Loucy (cell line): ENCODE measurements around the gene ZNF319.

Experiments used
- H2AFZ ChIP-seq: fragments of 200-600 bp; sonication (generic); 2 replicates; pipeline ENCODE4 v1.6.0; 2016; ENCODE audit warnings: antibody characterized with exemption, mild to moderate bottlenecking, low read length, moderate library complexity
- H3F3A ChIP-seq: fragments of 200-600 bp; 2 replicates; pipeline ENCODE4 v1.6.0; 2016; ENCODE audit warnings: antibody characterized with exemption, low read depth, mild to moderate bottlenecking
- H3K27me3 ChIP-seq: fragments of 200-600 bp; sonication (generic); 2 replicates; pipeline ENCODE4 v1.6.1; 2014; ENCODE audit warnings: low read length, mild to moderate bottlenecking; ENCODE audit not compliant: insufficient read depth, poor library complexity, severe bottlenecking
- H3K36me3 ChIP-seq: fragments of 200-600 bp; sonication (generic); 2 replicates; pipeline ENCODE4 v1.6.1; 2016; ENCODE audit warnings: low read length; ENCODE audit not compliant: insufficient read depth
- H3K4me1 ChIP-seq: fragments of 200-600 bp; sonication (generic); 2 replicates; pipeline ENCODE4 v1.5.1; 2014; ENCODE audit warnings: low read length, mild to moderate bottlenecking; ENCODE audit not compliant: insufficient read depth, poor library complexity, severe bottlenecking
- H3K4me2 ChIP-seq: fragments of 200-600 bp; sonication (generic); 2 replicates; pipeline ENCODE4 v1.6.0; 2014; ENCODE audit warnings: antibody characterized with exemption, low read length, low read depth, mild to moderate bottlenecking; ENCODE audit not compliant: poor library complexity, severe bottlenecking
- H3K4me3 ChIP-seq: fragments of 200-600 bp; sonication (generic); 2 replicates; pipeline ENCODE4 v1.5.1; 2014; ENCODE audit warnings: low read length, mild to moderate bottlenecking, mixed read lengths; ENCODE audit not compliant: poor library complexity, severe bottlenecking
- H3K79me2 ChIP-seq: fragments of 200-600 bp; sonication (generic); 2 replicates; pipeline ENCODE4 v1.6.1; 2014; ENCODE audit warnings: low read length; ENCODE audit not compliant: insufficient read depth
- H3K9ac ChIP-seq: fragments of 200-600 bp; sonication (generic); 2 replicates; pipeline ENCODE4 v1.6.0; 2014; ENCODE audit warnings: mild to moderate bottlenecking, low read depth, low read length, moderate library complexity; ENCODE audit not compliant: poor library complexity, severe bottlenecking
- H3K9me2 ChIP-seq: fragments of 200-600 bp; sonication (generic); replicated peaks from 2 replicates; pipeline ENCODE4 v1.6.1; 2016; ENCODE audit warnings: low read depth, low read length, mixed read lengths
- H3K9me3 ChIP-seq: fragments of 200-600 bp; sonication (generic); 2 replicates; pipeline ENCODE4 v1.6.1; 2014; ENCODE audit warnings: mild to moderate bottlenecking, antibody characterized with exemption, low read length, low read depth; ENCODE audit not compliant: insufficient read depth
- H4K20me1 ChIP-seq: fragments of 200-600 bp; sonication (generic); 2 replicates; pipeline ENCODE4 v1.6.0; 2014; ENCODE audit warnings: antibody characterized with exemption, low read length, mild to moderate bottlenecking; ENCODE audit not compliant: insufficient read depth, poor library complexity, severe bottlenecking
- CTCF ChIP-seq: fragments of 200-600 bp; sonication (generic); conservative IDR thresholded peaks from 2 replicates; pipeline ENCODE4 v1.5.1; 2014; ENCODE audit warnings: mild to moderate bottlenecking, antibody characterized with exemption, low read length
- EZH2phosphoT487 ChIP-seq: fragments of 200-600 bp; IDR thresholded peaks from 2 replicates; pipeline ENCODE4 v1.6.1; 2018; ENCODE audit warnings: antibody characterized with exemption, mild to moderate bottlenecking, moderate library complexity, borderline replicate concordance

Gene ZNF319

GRCh38 chr16:57947261-57947660 is 53.2 kb downstream of the ZNF319 start:
- Histone ChIP-seq H3K27me3 (no peaks in the 10 kb centered on the region), H3K4me1 (no peaks in the 10 kb centered on the region), H3K9me2 (no peaks in the 10 kb centered on the region), H2AFZ (no peak overlapping the region), H3K9me3 (no peaks in the 10 kb centered on the region), H3K4me3 (no peak overlapping the region), H3K36me3 (no peaks in the 10 kb centered on the region), H3K9ac (no peak overlapping the region), H3K4me2 (no peak overlapping the region), H4K20me1 (no peaks in the 10 kb centered on the region), H3K79me2 (no peaks in the 10 kb centered on the region), H3F3A (no peaks in the 10 kb centered on the region)
- TF ChIP-seq EZH2phosphoT487 = no peak

GRCh38 chr16:57946181-57946801 is 54.2 kb downstream of the ZNF319 start:
- Histone ChIP-seq H3K9me3 (no peaks in the 10 kb centered on the region), H2AFZ (no peak overlapping the region), H3K4me3 (no peak overlapping the region), H3K9me2 (no peaks in the 10 kb centered on the region), H3K36me3 (no peaks in the 10 kb centered on the region), H3K4me1 (no peaks in the 10 kb centered on the region), H3K27me3 (no peaks in the 10 kb centered on the region), H3K4me2 (no peak overlapping the region), H3K9ac (no peak overlapping the region), H4K20me1 (no peaks in the 10 kb centered on the region), H3F3A (no peaks in the 10 kb centered on the region), H3K79me2 (no peaks in the 10 kb centered on the region)
- TF ChIP-seq CTCF (no peak), EZH2phosphoT487 (no peak)

GRCh38 chr16:57945740-57946138 is 54.7 kb downstream of the ZNF319 start:
- Histone ChIP-seq H3K9me3 (no peaks in the 10 kb centered on the region), H2AFZ (no peak overlapping the region), H4K20me1 (no peaks in the 10 kb centered on the region), H3K9me2 (no peaks in the 10 kb centered on the region), H3K79me2 (no peaks in the 10 kb centered on the region), H3F3A (no peaks in the 10 kb centered on the region), H3K9ac (no peak overlapping the region), H3K36me3 (no peaks in the 10 kb centered on the region), H3K27me3 (no peaks in the 10 kb centered on the region), H3K4me2 (no peak overlapping the region), H3K4me3 (no peak overlapping the region), H3K4me1 (no peaks in the 10 kb centered on the region)
- TF ChIP-seq EZH2phosphoT487 = no peak
- TF ChIP-seq CTCF = peak; percentile 34
